Small intestine (tissue), 7 donors: ENCODE data around the gene CAMKMT. TPM values are rescaled to one million over a fixed set of nuclear protein-coding genes. Genes with fewer than 3 reads are reported as not detected.
"Not testable (repeated sequence)": the region's sequence is repeated elsewhere in the genome, so short reads cannot be mapped to it uniquely, and the experiment has no call there.

ENCODE experiments used
- DNase-seq, 2 donors: peaks; one replicate each; pipeline versions ENCODE4 v3.0.0 to v3.0.0-alpha.2; 2013
- FAIRE-seq: peaks from 2 replicates; lab custom pipeline; 2012; peaks lifted over from hg19 to GRCh38; lab: Jason Lieb, UNC
- H3K27ac ChIP-seq, 3 donors: one replicate each; pipeline ENCODE4 v1.5.1; 2013; ENCODE audit warnings: low read length in 2 of 3, mild to moderate bottlenecking in 2 of 3, control low read depth in 1 of 3, inconsistent platforms in 1 of 3, low read depth in 1 of 3, moderate library complexity in 1 of 3
- H3K27me3 ChIP-seq, 3 donors: one replicate each; pipeline ENCODE4 v1.6.1; 2013; ENCODE audit warnings: low read length in 3 of 3, inconsistent platforms in 1 of 3; ENCODE audit not compliant: control insufficient read depth in 3 of 3, insufficient read depth in 3 of 3
- H3K36me3 ChIP-seq, 3 donors: one replicate each; pipeline ENCODE4 v1.6.1; 2013; ENCODE audit warnings: low read length in 3 of 3, inconsistent platforms in 1 of 3, low read depth in 1 of 3, mild to moderate bottlenecking in 1 of 3, moderate library complexity in 1 of 3; ENCODE audit not compliant: control insufficient read depth in 3 of 3, insufficient read depth in 2 of 3
- H3K4me1 ChIP-seq, 3 donors: one replicate each; pipeline ENCODE4 v1.6.1; 2013; ENCODE audit warnings: low read length in 2 of 3, inconsistent platforms in 1 of 3, low read depth in 1 of 3, mild to moderate bottlenecking in 1 of 3, moderate library complexity in 1 of 3; ENCODE audit not compliant: control insufficient read depth in 3 of 3, insufficient read depth in 2 of 3
- H3K4me3 ChIP-seq, 3 donors: one replicate each; pipeline ENCODE4 v1.5.1; 2013; ENCODE audit warnings: low read length in 3 of 3, control low read depth in 1 of 3, inconsistent platforms in 1 of 3, low read depth in 1 of 3, mild to moderate bottlenecking in 1 of 3, moderate library complexity in 1 of 3
- H3K9me3 ChIP-seq, 2 donors: one replicate each; pipeline ENCODE4 v1.6.1; 2013; ENCODE audit warnings: low read depth in 1 of 2, low read length in 1 of 2; ENCODE audit not compliant: control insufficient read depth in 2 of 2, insufficient read depth in 1 of 2
- WGBS, 3 donors: extraction: QIAGEN DNeasy Blood & Tissue Kit; methylation state at CpG; one replicate each; pipeline ENCODE4 v1.1.7; 2013; 5-methylcytosine and 5-hydroxymethylcytosine counted together
- polyA plus RNA-seq, 4 donors: library from polyadenylated mRNA; stranded (reverse) in 3 of 4; unstranded in 1 of 4; fragments of 200-250 nt in 3 of 4; fragments of 120-200 nt in 1 of 4; gene quantifications; one replicate each; pipeline versions ENCODE4 v1.2.1 to v1.2.3, GENCODE V29; 2013
- donor health status: healthy with polysubstance abuse.
- donor health status: control.
- donor health status: control.
- donor health status: Bipolar disorder and iron deficiency.
- donor health status: healthy.

The CAMKMT gene
- polyA plus RNA-seq, 4 donors: 3.5 to 9.6 (median 6.9) TPM

DNA sequence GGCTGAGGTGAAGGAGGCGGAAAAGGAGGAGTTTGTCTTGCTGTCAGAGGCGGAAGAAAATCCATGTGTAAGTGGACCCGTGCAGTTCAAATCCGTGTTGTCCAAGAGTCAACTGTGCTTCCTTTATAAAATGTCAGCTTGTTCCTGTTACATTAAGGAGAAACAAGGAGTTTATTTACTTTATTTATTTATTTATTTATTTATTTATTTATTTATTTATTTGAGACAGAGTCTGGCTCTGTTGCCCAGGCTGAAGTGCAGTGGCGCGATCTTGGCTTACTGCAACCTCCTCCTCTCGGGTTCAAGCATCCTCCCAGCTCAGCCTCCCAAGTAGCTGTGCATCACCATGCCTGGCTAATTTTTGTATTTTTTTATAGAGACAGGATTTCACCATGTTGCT, 143.9 kb downstream of the CAMKMT start:
- FAIRE-seq, H3K4me1 ChIP-seq, DNase-seq, H3K9me3 ChIP-seq, H3K27me3 ChIP-seq, H3K27ac ChIP-seq, H3K4me3 ChIP-seq, H3K36me3 ChIP-seq: not testable (repeated sequence)
- 97 to 99% (median 98%) methylated on average over 7 of the region's 7 CpGs for WGBS, 3 donors

- no peaks in the 10 kb centered on the region for H3K27me3 ChIP-seq
- no peak for DNase-seq
- H3K4me3 ChIP-seq: no peak overlapping the region
- no peaks in the 10 kb centered on the region for H3K4me1 ChIP-seq
- H3K9me3 ChIP-seq: peaks cover 0 to 2% of the 10 kb centered on the region in 2 donors
- 98 to 99% (median 98%) methylated on average over 2 of the region's 2 CpGs for WGBS, 3 donors
- H3K36me3 ChIP-seq: no peaks in the 10 kb centered on the region
- no peak for FAIRE-seq
- H3K27ac ChIP-seq: no peak overlapping the region
Observed at GRCh38 chr2:44510246-44510645, 148.5 kb downstream of the CAMKMT start.

DNA sequence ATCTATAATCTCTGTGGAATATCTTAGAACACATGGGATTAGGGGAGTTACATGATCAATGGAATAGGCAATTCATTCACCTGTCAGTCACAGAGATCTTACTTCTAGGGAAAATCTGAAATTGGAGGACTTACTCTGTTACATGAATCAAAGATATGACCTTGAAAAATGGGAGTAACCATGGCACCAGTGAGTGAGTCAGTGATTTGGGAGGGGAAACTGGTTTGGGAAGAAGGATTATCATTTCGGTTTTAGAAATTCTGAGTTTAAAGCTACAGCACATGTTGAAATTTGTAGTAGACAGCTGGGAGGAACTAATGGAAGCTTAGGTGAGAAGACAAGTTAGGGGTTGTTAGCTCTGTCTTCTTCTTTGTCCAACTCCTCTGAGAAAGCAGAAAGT, 153.7 kb downstream of the CAMKMT start:
- H3K9me3 ChIP-seq: peaks cover 0 to 3% of the 10 kb centered on the region in 2 donors
- H3K27me3 ChIP-seq: no peaks in the 10 kb centered on the region
- no peak overlapping the region for H3K27ac ChIP-seq
- FAIRE-seq (no peak), DNase-seq (no peak)
- no peak overlapping the region for H3K4me3 ChIP-seq
- H3K4me1 ChIP-seq: no peaks in the 10 kb centered on the region
- no peaks in the 10 kb centered on the region for H3K36me3 ChIP-seq
- 76 to 85% (median 83%) methylated on average over 1 of the region's 1 CpG for WGBS, 3 donors

- 94 to 100% (median 97%) methylated on average over 1 of the region's 1 CpG for WGBS, 3 donors
Observed at GRCh38 chr2:44519026-44519425, 157.3 kb downstream of the CAMKMT start.

DNA sequence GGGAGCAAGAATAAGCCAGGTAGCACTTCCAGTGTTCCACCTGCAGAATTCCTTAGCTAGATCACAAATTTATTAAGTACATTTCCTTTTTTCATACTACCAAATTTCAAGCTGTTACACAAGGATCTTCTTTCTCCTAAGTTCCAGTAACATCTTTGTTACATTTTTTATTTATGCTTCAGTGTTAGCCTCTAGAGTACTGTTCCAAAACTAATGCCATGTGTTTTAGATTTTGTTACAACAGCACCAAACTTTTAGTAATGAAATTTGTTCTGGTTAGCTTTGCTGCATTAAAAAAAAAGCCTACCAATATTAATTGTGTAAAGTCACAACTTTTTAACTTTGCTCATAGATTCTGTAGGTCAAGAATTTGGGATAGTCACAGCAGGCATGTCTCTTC, 161.1 kb downstream of the CAMKMT start:
- no peaks in the 10 kb centered on the region for H3K4me1 ChIP-seq
- no peak for FAIRE-seq

More at GRCh38 chr2:44519026-44519425, 157.3 kb downstream of the CAMKMT start:
- Histone ChIP-seq H3K4me1 (no peaks in the 10 kb centered on the region), H3K27ac (no peak overlapping the region), H3K4me3 (no peak overlapping the region), H3K9me3 (peaks cover 0 to 19% of the 10 kb centered on the region in 2 donors), H3K27me3 (no peaks in the 10 kb centered on the region), H3K36me3 (no peaks in the 10 kb centered on the region)
- DNase-seq: no peak
- FAIRE-seq: no peak

DNA sequence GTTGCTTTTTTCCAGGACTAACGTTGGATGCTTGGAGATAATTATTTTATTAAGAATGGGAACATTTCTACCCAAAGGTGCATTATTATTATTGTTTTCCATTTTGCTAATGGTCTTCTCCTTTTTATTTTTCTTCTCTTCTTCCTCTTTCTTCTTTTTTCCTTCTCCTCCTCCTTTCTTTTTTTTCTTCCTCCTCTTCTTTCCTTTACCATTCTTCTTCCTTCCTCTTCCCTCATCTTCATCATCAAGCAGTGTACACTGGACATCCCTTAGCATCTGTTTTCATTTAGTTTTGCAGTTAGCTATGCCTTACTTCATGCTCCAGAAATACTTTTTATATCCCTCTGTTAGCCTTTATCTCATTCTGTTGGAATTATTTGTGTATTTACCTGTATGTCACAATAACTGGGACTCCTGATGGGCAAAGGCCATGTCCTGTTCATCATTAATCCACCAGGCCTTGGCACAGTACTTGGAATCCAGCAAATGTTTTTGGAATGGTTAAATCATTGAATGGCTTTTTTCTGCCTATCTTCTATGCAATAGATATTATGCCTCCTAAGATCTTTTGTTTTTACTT, 162.7 kb downstream of the CAMKMT start:
- FAIRE-seq (no peak), DNase-seq (peak; percentile 20 to 45)
- Histone ChIP-seq H3K27me3 (no peaks in the 10 kb centered on the region), H3K27ac (no peak overlapping the region), H3K9me3 (peaks cover 0 to 21% of the 10 kb centered on the region in 2 donors), H3K36me3 (no peaks in the 10 kb centered on the region), H3K4me3 (no peak overlapping the region), H3K4me1 (no peaks in the 10 kb centered on the region)
- 85 to 90% (median 86%) methylated on average over 1 of the region's 1 CpG for WGBS, 3 donors

More for the DNA sequence above, 161.1 kb downstream of the CAMKMT start:
- no peak for DNase-seq
- Histone ChIP-seq H3K9me3 (peaks cover 0 to 21% of the 10 kb centered on the region in 2 donors), H3K27me3 (no peaks in the 10 kb centered on the region), H3K4me3 (no peak overlapping the region), H3K36me3 (no peaks in the 10 kb centered on the region), H3K27ac (no peak overlapping the region)

GRCh38 chr2:44526352-44526751, 164.6 kb downstream of the CAMKMT start:
- Histone ChIP-seq H3K27ac (no peak overlapping the region), H3K4me1 (no peaks in the 10 kb centered on the region), H3K4me3 (no peak overlapping the region), H3K27me3 (no peaks in the 10 kb centered on the region), H3K36me3 (no peaks in the 10 kb centered on the region), H3K9me3 (peaks cover 0 to 13% of the 10 kb centered on the region in 2 donors)
- WGBS, 3 donors: 91 to 93% (median 91%) methylated on average over 4 of the region's 4 CpGs
- FAIRE-seq (no peak), DNase-seq (no peak)

DNA sequence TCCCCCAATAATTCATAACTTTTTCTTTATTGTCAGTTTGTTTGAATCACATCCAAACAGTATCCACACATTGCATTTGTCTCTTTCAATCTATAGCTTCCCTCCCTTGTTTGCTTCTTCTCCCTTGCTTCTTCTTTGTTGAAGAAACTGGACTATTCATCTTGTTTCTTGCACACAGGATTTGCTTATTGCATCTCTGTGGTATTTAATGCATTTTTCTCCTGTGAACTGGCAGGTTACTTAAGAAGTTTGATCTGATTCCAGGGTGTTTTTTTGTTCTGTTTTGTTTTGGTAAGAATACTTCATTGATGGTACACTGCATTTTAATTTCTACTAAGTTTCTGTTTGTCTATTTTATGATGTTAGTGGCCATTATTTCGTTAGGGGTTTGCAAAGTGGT, 166.8 kb downstream of the CAMKMT start:
- no peak for FAIRE-seq

DNA sequence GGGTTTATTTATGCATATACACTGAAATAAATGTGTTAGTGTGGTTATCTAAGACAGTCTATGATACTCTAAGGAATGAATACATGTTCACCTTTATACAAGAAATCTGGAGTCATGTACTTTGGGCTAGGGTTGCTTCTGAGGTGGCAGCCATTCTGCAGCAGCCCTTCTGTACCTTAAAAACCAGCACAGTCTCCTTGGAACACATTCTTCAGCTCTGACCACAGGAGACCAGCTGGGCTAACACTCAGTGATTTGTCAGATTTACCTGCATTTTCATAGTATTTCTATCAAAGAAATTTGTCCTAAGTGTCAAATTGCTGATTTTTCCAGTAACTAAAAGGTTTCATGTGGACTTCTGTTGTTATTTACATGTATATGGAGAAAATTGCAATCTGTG, 167.7 kb downstream of the CAMKMT start:
- Histone ChIP-seq H3K4me1 (no peaks in the 10 kb centered on the region), H3K27me3 (no peaks in the 10 kb centered on the region), H3K9me3 (peaks cover 0 to 2% of the 10 kb centered on the region in 2 donors), H3K27ac (no peak overlapping the region), H3K4me3 (no peak overlapping the region), H3K36me3 (no peaks in the 10 kb centered on the region)
- no peak for FAIRE-seq
- no peak for DNase-seq

More for the DNA sequence above, 166.8 kb downstream of the CAMKMT start:
- H3K4me1 ChIP-seq: no peaks in the 10 kb centered on the region
- no peaks in the 10 kb centered on the region for H3K36me3 ChIP-seq
- H3K9me3 ChIP-seq: peaks cover 0 to 2% of the 10 kb centered on the region in 2 donors
- 64 to 89% (median 87%) methylated on average over 1 of the region's 1 CpG for WGBS, 3 donors
- H3K4me3 ChIP-seq: no peak overlapping the region
- H3K27me3 ChIP-seq: no peaks in the 10 kb centered on the region
- no peak overlapping the region for H3K27ac ChIP-seq
- no peak for DNase-seq
